ENCODE measurements around the gene TPO.

TPO gene

GRCh38 chr2:1494906-1495305, 81.6 kb downstream of the TPO start:
- no peaks in the 10 kb centered on the region for H3K36me3 ChIP-seq (ENCODE audit: insufficient read depth, low read length)
- H3K27ac ChIP-seq (ENCODE audit: low read depth, low read length), result no peak overlapping the region
- no peaks in the 10 kb centered on the region for H3K4me1 ChIP-seq (ENCODE audit: insufficient read depth, low read length)
- no peak overlapping the region for H3K4me3 ChIP-seq (ENCODE audit: low read length)
- 93% methylated on average over 9 of the region's 9 CpGs for WGBS
- H3K9me3 ChIP-seq (ENCODE audit: insufficient read depth, low read depth, low read length), result no peaks in the 10 kb centered on the region
- H3K27me3 ChIP-seq (ENCODE audit: insufficient read depth, low read length), result no peaks in the 10 kb centered on the region
- H3K9ac ChIP-seq (ENCODE audit: low read depth, low read length), result no peak overlapping the region

DNA sequence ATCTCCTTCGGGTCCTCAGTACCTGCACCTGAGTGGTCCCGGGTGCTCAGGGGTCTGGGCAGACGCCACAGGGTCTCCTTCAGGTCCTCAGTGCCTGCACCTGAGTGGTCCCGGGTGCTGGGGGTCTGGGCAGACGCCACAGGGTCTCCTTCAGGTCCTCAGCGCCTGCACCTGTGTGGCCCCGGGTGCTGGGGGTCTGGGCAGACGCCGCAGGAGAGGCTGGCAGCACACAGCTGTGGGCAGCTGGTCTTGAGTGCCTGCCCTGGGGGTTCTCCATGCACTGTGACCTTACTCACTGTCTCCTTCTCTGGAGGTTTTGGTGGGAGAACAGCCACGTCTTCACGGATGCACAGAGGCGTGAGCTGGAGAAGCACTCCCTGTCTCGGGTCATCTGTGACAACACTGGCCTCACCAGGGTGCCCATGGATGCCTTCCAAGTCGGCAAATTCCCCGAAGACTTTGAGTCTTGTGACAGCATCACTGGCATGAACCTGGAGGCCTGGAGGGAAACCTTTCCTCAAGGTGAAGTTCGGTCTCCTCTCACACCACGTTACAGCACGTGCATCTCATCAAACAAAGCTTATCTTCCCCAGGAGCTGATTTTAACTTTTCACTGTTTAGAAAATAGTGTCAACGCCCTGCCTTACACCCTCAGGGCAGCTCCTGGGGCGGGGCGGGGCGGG, 82.6 kb downstream of the TPO start:
- Histone ChIP-seq H3K4me3 (ENCODE audit: low read length) (no peak overlapping the region), H3K27ac (ENCODE audit: low read depth, low read length) (no peak overlapping the region), H3K36me3 (ENCODE audit: insufficient read depth, low read length) (no peaks in the 10 kb centered on the region), H3K9ac (ENCODE audit: low read depth, low read length) (no peak overlapping the region), H3K9me3 (ENCODE audit: insufficient read depth, low read depth, low read length) (no peaks in the 10 kb centered on the region), H3K4me1 (ENCODE audit: insufficient read depth, low read length) (no peaks in the 10 kb centered on the region), H3K27me3 (ENCODE audit: insufficient read depth, low read length) (no peaks in the 10 kb centered on the region)
- WGBS, result 87% methylated on average over 22 of the region's 22 CpGs

- no peaks in the 10 kb centered on the region for H3K36me3 ChIP-seq (ENCODE audit: insufficient read depth, low read length)
- no peaks in the 10 kb centered on the region for H3K9me3 ChIP-seq (ENCODE audit: insufficient read depth, low read depth, low read length)
- H3K9ac ChIP-seq (ENCODE audit: low read depth, low read length), result no peak overlapping the region
- no peaks in the 10 kb centered on the region for H3K27me3 ChIP-seq (ENCODE audit: insufficient read depth, low read length)
- 93% methylated on average over 19 of the region's 19 CpGs for WGBS
- H3K4me1 ChIP-seq (ENCODE audit: insufficient read depth, low read length), result no peaks in the 10 kb centered on the region
- H3K27ac ChIP-seq (ENCODE audit: low read depth, low read length), result no peak overlapping the region
- no peak overlapping the region for H3K4me3 ChIP-seq (ENCODE audit: low read length)
Observed at GRCh38 chr2:1496359-1496821, 83.1 kb downstream of the TPO start.

GRCh38 chr2:1497122-1497611, 83.9 kb downstream of the TPO start:
- Histone ChIP-seq H3K27ac (ENCODE audit: low read depth, low read length) (no peak overlapping the region), H3K36me3 (ENCODE audit: insufficient read depth, low read length) (no peaks in the 10 kb centered on the region), H3K4me1 (ENCODE audit: insufficient read depth, low read length) (no peaks in the 10 kb centered on the region), H3K27me3 (ENCODE audit: insufficient read depth, low read length) (no peaks in the 10 kb centered on the region), H3K9ac (ENCODE audit: low read depth, low read length) (no peak overlapping the region), H3K9me3 (ENCODE audit: insufficient read depth, low read depth, low read length) (no peaks in the 10 kb centered on the region), H3K4me3 (ENCODE audit: low read length) (no peak overlapping the region)
- WGBS, result 93% methylated on average over 13 of the region's 13 CpGs

DNA sequence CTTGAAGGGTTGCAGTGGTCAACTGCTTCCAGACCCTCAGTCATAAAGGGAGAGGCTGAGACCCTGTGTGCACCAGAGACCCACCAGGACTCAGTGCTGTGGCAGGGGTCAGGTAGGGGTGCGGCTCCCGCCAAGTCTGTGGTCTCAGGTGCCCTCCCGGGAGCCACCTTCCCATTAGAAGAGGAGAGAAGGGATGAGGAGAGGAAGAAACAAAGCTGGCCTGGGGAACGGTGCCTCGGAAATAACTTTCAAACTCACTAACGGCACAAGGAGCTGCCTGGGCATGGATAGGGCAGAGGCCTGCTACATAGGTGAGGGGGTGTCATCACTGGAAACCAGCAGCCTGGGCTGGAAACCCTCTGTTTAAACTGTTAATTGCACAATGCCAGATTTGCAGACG, 84.9 kb downstream of the TPO start:
- 94% methylated on average over 7 of the region's 7 CpGs for WGBS
- H3K9me3 ChIP-seq (ENCODE audit: insufficient read depth, low read depth, low read length), result no peaks in the 10 kb centered on the region
- no peak overlapping the region for H3K27ac ChIP-seq (ENCODE audit: low read depth, low read length)
- H3K4me3 ChIP-seq (ENCODE audit: low read length), result no peak overlapping the region
- no peak overlapping the region for H3K9ac ChIP-seq (ENCODE audit: low read depth, low read length)
- no peaks in the 10 kb centered on the region for H3K27me3 ChIP-seq (ENCODE audit: insufficient read depth, low read length)
- no peaks in the 10 kb centered on the region for H3K4me1 ChIP-seq (ENCODE audit: insufficient read depth, low read length)
- H3K36me3 ChIP-seq (ENCODE audit: insufficient read depth, low read length), result no peaks in the 10 kb centered on the region

DNA sequence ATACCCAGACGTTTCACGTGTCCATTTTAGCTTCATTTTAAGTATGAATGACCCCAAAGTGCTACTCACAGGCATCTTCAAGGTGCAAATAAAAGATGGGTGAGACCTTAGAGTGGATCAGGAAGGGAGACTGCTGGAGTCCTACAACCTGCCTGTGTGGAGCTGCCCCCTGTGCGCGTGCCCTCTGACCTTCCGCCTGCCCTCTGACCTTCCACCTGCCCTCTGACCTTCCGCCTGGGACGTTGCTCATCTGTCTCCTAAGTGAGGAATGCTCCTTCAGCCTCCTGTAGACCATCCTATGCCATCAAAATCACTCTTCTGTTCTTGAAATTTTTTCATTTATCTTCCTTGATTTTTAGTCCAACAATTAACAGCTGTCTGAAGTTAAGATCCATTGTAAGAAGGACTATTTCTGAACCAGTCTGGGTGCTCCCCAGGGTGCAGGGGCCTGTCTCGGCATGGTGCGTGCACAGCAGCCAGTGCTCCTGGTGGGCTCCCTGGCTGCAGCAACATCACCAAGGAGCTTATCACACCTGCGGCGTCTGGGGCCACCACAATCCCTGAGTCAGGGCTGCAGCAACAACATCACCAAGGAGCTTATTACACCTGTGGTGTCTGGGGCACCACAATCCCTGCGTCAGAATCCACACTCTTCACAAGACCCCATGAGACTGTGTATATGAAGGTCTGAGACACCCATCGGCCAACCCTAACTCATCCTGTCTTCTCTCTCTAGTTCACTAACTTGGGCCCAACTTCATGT, 86.0 kb downstream of the TPO start:
- H3K9me3 ChIP-seq (ENCODE audit: insufficient read depth, low read depth, low read length), result no peaks in the 10 kb centered on the region
- no peaks in the 10 kb centered on the region for H3K36me3 ChIP-seq (ENCODE audit: insufficient read depth, low read length)
- H3K9ac ChIP-seq (ENCODE audit: low read depth, low read length), result no peak overlapping the region
- H3K27ac ChIP-seq (ENCODE audit: low read depth, low read length), result no peak overlapping the region
- H3K4me3 ChIP-seq (ENCODE audit: low read length), result no peak overlapping the region
- no peaks in the 10 kb centered on the region for H3K4me1 ChIP-seq (ENCODE audit: insufficient read depth, low read length)
- no peaks in the 10 kb centered on the region for H3K27me3 ChIP-seq (ENCODE audit: insufficient read depth, low read length)
- 94% methylated on average over 13 of the region's 13 CpGs for WGBS

- Histone ChIP-seq H3K27ac (ENCODE audit: low read depth, low read length) (no peak overlapping the region), H3K36me3 (ENCODE audit: insufficient read depth, low read length) (no peaks in the 10 kb centered on the region), H3K9me3 (ENCODE audit: insufficient read depth, low read depth, low read length) (no peaks in the 10 kb centered on the region), H3K9ac (ENCODE audit: low read depth, low read length) (no peak overlapping the region), H3K4me3 (ENCODE audit: low read length) (no peak overlapping the region), H3K4me1 (ENCODE audit: insufficient read depth, low read length) (no peaks in the 10 kb centered on the region), H3K27me3 (ENCODE audit: insufficient read depth, low read length) (no peaks in the 10 kb centered on the region)
- WGBS, result 93% methylated on average over 27 of the region's 27 CpGs
Observed at GRCh38 chr2:1501038-1501851, 88.0 kb downstream of the TPO start.

DNA sequence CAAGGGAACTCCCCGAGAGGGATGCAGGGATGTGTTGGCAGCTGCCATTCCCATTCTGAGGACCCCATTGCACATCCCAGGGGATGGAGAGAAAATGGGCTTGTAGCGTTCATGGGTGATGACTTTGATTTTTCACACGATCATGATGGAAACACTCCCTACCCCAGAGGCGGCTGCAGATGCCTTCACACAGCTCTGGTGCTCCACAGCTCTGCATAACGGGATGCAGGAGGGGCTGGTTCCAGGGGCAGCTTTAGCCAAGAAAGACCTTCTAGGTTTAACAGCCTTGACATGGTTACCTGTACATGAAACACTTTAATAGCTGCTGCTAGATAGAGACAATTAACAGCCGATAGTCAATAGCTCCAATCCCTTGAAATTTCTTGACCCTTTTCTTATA, 88.7 kb downstream of the TPO start:
- 85% methylated on average over 6 of the region's 6 CpGs for WGBS
- H3K27me3 ChIP-seq (ENCODE audit: insufficient read depth, low read length), result no peaks in the 10 kb centered on the region
- H3K9me3 ChIP-seq (ENCODE audit: insufficient read depth, low read depth, low read length), result no peaks in the 10 kb centered on the region
- H3K4me3 ChIP-seq (ENCODE audit: low read length), result no peak overlapping the region
- H3K36me3 ChIP-seq (ENCODE audit: insufficient read depth, low read length), result no peaks in the 10 kb centered on the region
- no peaks in the 10 kb centered on the region for H3K4me1 ChIP-seq (ENCODE audit: insufficient read depth, low read length)
- no peak overlapping the region for H3K27ac ChIP-seq (ENCODE audit: low read depth, low read length)
- no peak overlapping the region for H3K9ac ChIP-seq (ENCODE audit: low read depth, low read length)

- H3K9ac ChIP-seq (ENCODE audit: low read depth, low read length), result no peak overlapping the region
- no peak overlapping the region for H3K27ac ChIP-seq (ENCODE audit: low read depth, low read length)
- H3K27me3 ChIP-seq (ENCODE audit: insufficient read depth, low read length), result no peaks in the 10 kb centered on the region
- H3K4me1 ChIP-seq (ENCODE audit: insufficient read depth, low read length), result no peaks in the 10 kb centered on the region
- no peaks in the 10 kb centered on the region for H3K36me3 ChIP-seq (ENCODE audit: insufficient read depth, low read length)
- no peak overlapping the region for H3K4me3 ChIP-seq (ENCODE audit: low read length)
- no peaks in the 10 kb centered on the region for H3K9me3 ChIP-seq (ENCODE audit: insufficient read depth, low read depth, low read length)
- 92% methylated on average over 15 of the region's 15 CpGs for whole genome bisulfite sequencing
Observed at GRCh38 chr2:1502891-1503304, 89.6 kb downstream of the TPO start.

DNA sequence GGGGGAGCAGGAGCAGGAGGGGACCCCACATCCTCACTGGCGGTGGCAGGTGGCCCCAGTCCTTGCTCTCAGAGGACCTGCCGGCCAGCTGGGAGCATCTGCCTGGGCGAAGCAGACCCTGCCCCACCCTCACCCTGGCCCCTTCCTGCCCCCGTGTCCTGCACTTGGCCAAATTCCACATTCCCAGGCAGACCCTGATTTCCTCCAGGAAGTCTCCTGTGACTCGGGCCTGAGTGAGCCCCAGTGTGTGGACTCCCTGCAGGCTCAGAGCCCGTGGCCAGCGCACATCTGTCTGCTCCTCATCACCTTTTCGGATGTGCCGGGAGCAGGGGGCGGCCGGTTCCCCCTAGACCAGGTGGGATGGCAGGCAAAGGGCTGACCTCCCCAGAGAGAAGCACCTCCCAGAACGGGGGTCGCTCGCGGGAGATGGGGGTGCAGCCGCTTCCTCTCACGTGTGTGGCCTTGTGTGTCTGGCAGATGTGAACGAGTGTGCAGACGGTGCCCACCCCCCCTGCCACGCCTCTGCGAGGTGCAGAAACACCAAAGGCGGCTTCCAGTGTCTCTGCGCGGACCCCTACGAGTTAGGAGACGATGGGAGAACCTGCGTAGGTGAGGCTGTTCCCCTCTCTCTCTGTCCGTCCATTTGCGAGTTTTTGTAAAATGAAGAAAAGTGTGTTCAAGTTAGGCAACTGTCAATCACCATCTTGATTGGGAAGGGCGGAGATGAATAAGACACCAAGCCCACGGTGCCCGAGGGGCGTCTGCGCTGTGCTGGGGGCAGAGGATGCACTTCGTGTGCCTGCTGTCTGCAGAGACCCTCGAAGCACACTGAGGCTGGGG, 90.4 kb downstream of the TPO start:
- H3K4me3 ChIP-seq (ENCODE audit: low read length), result no peak overlapping the region
- H3K36me3 ChIP-seq (ENCODE audit: insufficient read depth, low read length), result no peaks in the 10 kb centered on the region
- H3K27me3 ChIP-seq (ENCODE audit: insufficient read depth, low read length), result no peaks in the 10 kb centered on the region
- H3K4me1 ChIP-seq (ENCODE audit: insufficient read depth, low read length), result no peaks in the 10 kb centered on the region
- H3K9ac ChIP-seq (ENCODE audit: low read depth, low read length), result no peak overlapping the region
- no peak overlapping the region for H3K27ac ChIP-seq (ENCODE audit: low read depth, low read length)
- WGBS, result 94% methylated on average over 36 of the region's 36 CpGs
- no peaks in the 10 kb centered on the region for H3K9me3 ChIP-seq (ENCODE audit: insufficient read depth, low read depth, low read length)
